Brain microvascular endothelial cell (primary cell): ENCODE results near the gene ZNF423.

Experiments used
- DNase-seq: peaks from one replicate; pipeline ENCODE4 v3.0.0-alpha.2; 2020
- H3K27ac ChIP-seq: fragments of 250-450 bp; sonication (Bioruptor Pico); 2 replicates; pipeline ENCODE4 v1.5.1; 2020; ENCODE audit warnings: mild to moderate bottlenecking, moderate library complexity
- H3K27me3 ChIP-seq: fragments of 250-450 bp; sonication (Bioruptor Pico); replicated peaks from 2 replicates; pipeline ENCODE4 v1.5.1; 2020; ENCODE audit warnings: mild to moderate bottlenecking
- H3K36me3 ChIP-seq: fragments of 250-450 bp; sonication (Bioruptor Pico); replicated peaks from 2 replicates; pipeline ENCODE4 v1.5.1; 2020; ENCODE audit warnings: mild to moderate bottlenecking
- H3K4me3 ChIP-seq: 2 replicates; pipeline ENCODE4 v1.5.1; 2011; ENCODE audit warnings: low read depth, mild to moderate bottlenecking, control low read depth, low read length, moderate library complexity
- CTCF ChIP-seq: IDR thresholded peaks from 2 replicates; pipeline ENCODE4 v1.5.1; 2011; ENCODE audit warnings: low read depth, mild to moderate bottlenecking, moderate library complexity, low read length, control low read depth, inconsistent platforms; ENCODE audit errors: missing control alignments
- in situ Hi-C: cut with HindIII; loops from 2 replicates; pipeline ENCODE4 v1.10.0; 2017; ENCODE audit warnings: low sequenced_read_pairs, low pct_ligation_motif_present

Gene ZNF423

GRCh38 chr16:49622421-49623402, 233.2 kb downstream of the ZNF423 start:
- in situ Hi-C loops, result no loop called here
- no peak overlapping the region for H3K27ac ChIP-seq
- no peak for TF ChIP-seq CTCF
- no peaks in the 10 kb centered on the region for H3K27me3 ChIP-seq
- no peak for DNase-seq
- H3K36me3 ChIP-seq, result no peaks in the 10 kb centered on the region
- no peak overlapping the region for H3K4me3 ChIP-seq

DNA sequence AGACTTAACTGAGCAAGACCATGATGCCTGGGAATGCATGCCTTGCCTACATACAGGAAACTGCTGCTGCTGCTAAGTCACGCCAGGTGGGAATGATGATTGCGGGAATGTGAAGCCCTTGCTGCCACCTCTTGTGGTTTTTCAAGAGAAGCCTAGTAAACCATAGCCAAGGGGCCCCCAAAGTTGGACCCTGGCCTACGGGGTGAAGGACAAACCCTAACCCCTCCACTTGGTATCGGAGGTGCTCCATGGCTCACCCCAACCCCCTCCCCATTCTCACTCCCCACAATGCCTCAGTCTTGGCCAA, 233.9 kb downstream of the ZNF423 start:
- no peaks in the 10 kb centered on the region for H3K36me3 ChIP-seq
- no peaks in the 10 kb centered on the region for H3K27me3 ChIP-seq
- in situ Hi-C loops, result no loop called here
- H3K4me3 ChIP-seq, result no peak overlapping the region
- no peak for DNase-seq
- TF ChIP-seq CTCF, result no peak
- H3K27ac ChIP-seq, result no peak overlapping the region

GRCh38 chr16:49621241-49622083, 234.4 kb downstream of the ZNF423 start:
- DNase-seq, result peak; percentile 25
- Histone ChIP-seq H3K27me3 (no peaks in the 10 kb centered on the region), H3K4me3 (no peak overlapping the region), H3K27ac (peak overlapping the region; percentile 70), H3K36me3 (no peaks in the 10 kb centered on the region)
- in situ Hi-C loops, result no loop called here
- TF ChIP-seq CTCF, result no peak

DNA sequence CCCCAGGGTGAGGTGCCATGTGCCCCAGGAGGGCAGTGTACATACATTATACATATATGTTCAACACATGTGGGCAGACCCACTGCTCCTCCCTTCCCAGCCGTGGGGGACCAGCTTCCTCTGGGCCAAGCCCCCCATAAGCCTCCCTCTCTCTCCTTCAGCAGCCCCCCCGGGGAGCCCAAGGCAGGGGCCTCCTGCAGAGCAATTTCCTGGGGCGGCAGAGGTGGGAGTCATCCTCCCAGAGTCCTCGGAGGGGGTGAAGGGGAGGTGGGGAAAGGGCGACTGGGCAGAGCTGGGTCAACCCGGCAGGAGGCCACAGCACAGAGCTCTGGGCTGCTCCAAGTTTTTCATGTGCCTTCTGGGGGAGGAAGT, 235.1 kb downstream of the ZNF423 start:
- TF ChIP-seq CTCF, result no peak
- H3K27me3 ChIP-seq, result no peaks in the 10 kb centered on the region
- H3K36me3 ChIP-seq, result no peaks in the 10 kb centered on the region
- no peak for DNase-seq
- peak overlapping the region; percentile 70 for H3K27ac ChIP-seq
- in situ Hi-C loops, result no loop called here
- no peak overlapping the region for H3K4me3 ChIP-seq

GRCh38 chr16:49620158-49620868, 235.6 kb downstream of the ZNF423 start:
- DNase-seq, result peak; percentile 76
- no peak for TF ChIP-seq CTCF
- Histone ChIP-seq H3K27me3 (no peaks in the 10 kb centered on the region), H3K27ac (peak overlapping the region; percentile 70), H3K4me3 (no peak overlapping the region), H3K36me3 (no peaks in the 10 kb centered on the region)
- in situ Hi-C loops, result no loop called here
